HL-60 (cell line): ENCODE measurements around the gene NPAS4.

Experiments used
- DNase-seq, 2 experiments: peaks; one replicate each; pipeline ENCODE4 v3.0.0-alpha.2; 2010 to 2020; ENCODE audit warnings: low read depth in 1 of 2, low spot score in 1 of 2
- H3K27ac ChIP-seq: fragments of 250-450 bp; sonication (Bioruptor Pico); replicated peaks from 2 replicates; pipeline ENCODE4 v1.5.1; 2020; ENCODE audit warnings: mild to moderate bottlenecking, moderate library complexity
- H3K27me3 ChIP-seq: fragments of 250-450 bp; sonication (Bioruptor Pico); 2 replicates; pipeline ENCODE4 v1.5.1; 2021; ENCODE audit warnings: mild to moderate bottlenecking, moderate library complexity; ENCODE audit not compliant: insufficient read depth, poor library complexity, severe bottlenecking
- H3K4me3 ChIP-seq: replicated peaks from 2 replicates; pipeline ENCODE4 v1.5.1; 2011; ENCODE audit warnings: mild to moderate bottlenecking, control low read depth, low read length; ENCODE audit not compliant: insufficient read depth
- GABPA ChIP-seq: IDR thresholded peaks from 2 replicates; pipeline ENCODE4 v1.6.1; 2012; ENCODE audit warnings: low read depth
- POLR2AphosphoS5 ChIP-seq: IDR thresholded peaks from 2 replicates; pipeline ENCODE4 v1.6.1; 2012; ENCODE audit warnings: low read depth
- SPI1 ChIP-seq: IDR thresholded peaks from 2 replicates; pipeline ENCODE4 v1.6.1; 2012; ENCODE audit warnings: low read depth, mild to moderate bottlenecking, borderline replicate concordance
- TF ChIP-seq, protein P1 (sequence below): IDR thresholded peaks from one replicate; pipeline ENCODE4 v1.5.1; 2011; ENCODE audit warnings: low read length, control low read depth, inconsistent platforms; ENCODE audit not compliant: insufficient read depth
- TF ChIP-seq, protein P2 (sequence below): IDR thresholded peaks from 2 replicates; pipeline ENCODE4 v1.6.1; 2012; ENCODE audit warnings: low read depth; ENCODE audit not compliant: insufficient replicate concordance

The NPAS4 gene

DNA sequence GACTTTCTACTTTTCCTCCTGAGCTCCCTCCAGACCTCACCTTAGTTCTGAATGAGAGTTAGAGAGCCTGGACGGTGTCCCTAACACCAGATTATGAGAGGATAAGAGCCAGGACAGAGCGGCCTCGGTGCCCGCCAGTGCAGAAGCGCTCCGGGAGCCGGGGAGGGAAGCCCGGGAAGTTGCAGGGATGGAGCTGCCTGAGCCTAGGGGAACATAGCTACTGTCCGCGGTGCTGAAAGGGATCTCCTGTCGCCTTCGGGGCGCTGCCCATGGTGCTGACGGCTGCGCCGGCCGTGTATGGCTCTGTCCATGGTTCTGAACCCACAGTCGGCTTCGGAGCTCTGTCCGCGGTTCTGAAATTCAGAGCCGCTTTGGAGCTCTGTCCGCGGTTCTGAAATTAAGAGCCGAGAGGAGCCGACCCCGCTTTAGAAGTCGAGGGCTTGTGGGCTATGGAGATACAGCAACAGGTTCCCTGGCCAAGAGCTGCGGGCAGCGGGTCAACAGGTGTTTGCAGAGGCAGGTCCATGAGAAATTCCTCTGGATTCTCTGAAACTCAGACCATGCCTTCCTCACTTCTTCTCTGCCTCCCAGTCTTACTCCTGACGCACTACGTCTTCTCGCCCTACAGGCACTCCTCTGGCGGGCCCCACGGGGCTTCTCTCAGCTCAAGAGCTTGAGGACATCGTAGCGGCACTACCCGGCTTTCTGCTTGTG lies 814 bp downstream of the NPAS4 start:
- TF ChIP-seq GABPA (peak; percentile 35; the same call in 1 of the 2 replicates), POLR2AphosphoS5 (peak; percentile 81), SPI1 (peak; percentile 25; the same call in 1 of the 2 replicates)
- TF ChIP-seq, protein P1, sequence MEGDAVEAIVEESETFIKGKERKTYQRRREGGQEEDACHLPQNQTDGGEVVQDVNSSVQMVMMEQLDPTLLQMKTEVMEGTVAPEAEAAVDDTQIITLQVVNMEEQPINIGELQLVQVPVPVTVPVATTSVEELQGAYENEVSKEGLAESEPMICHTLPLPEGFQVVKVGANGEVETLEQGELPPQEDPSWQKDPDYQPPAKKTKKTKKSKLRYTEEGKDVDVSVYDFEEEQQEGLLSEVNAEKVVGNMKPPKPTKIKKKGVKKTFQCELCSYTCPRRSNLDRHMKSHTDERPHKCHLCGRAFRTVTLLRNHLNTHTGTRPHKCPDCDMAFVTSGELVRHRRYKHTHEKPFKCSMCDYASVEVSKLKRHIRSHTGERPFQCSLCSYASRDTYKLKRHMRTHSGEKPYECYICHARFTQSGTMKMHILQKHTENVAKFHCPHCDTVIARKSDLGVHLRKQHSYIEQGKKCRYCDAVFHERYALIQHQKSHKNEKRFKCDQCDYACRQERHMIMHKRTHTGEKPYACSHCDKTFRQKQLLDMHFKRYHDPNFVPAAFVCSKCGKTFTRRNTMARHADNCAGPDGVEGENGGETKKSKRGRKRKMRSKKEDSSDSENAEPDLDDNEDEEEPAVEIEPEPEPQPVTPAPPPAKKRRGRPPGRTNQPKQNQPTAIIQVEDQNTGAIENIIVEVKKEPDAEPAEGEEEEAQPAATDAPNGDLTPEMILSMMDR = no peak
- TF ChIP-seq, protein P2, sequence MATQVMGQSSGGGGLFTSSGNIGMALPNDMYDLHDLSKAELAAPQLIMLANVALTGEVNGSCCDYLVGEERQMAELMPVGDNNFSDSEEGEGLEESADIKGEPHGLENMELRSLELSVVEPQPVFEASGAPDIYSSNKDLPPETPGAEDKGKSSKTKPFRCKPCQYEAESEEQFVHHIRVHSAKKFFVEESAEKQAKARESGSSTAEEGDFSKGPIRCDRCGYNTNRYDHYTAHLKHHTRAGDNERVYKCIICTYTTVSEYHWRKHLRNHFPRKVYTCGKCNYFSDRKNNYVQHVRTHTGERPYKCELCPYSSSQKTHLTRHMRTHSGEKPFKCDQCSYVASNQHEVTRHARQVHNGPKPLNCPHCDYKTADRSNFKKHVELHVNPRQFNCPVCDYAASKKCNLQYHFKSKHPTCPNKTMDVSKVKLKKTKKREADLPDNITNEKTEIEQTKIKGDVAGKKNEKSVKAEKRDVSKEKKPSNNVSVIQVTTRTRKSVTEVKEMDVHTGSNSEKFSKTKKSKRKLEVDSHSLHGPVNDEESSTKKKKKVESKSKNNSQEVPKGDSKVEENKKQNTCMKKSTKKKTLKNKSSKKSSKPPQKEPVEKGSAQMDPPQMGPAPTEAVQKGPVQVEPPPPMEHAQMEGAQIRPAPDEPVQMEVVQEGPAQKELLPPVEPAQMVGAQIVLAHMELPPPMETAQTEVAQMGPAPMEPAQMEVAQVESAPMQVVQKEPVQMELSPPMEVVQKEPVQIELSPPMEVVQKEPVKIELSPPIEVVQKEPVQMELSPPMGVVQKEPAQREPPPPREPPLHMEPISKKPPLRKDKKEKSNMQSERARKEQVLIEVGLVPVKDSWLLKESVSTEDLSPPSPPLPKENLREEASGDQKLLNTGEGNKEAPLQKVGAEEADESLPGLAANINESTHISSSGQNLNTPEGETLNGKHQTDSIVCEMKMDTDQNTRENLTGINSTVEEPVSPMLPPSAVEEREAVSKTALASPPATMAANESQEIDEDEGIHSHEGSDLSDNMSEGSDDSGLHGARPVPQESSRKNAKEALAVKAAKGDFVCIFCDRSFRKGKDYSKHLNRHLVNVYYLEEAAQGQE = peak; percentile 99
- Histone ChIP-seq H3K4me3 (no peak overlapping the region), H3K27ac (no peak overlapping the region), H3K27me3 (no peaks in the 10 kb centered on the region)
- DNase-seq = peak; percentile 73 to 74

DNA sequence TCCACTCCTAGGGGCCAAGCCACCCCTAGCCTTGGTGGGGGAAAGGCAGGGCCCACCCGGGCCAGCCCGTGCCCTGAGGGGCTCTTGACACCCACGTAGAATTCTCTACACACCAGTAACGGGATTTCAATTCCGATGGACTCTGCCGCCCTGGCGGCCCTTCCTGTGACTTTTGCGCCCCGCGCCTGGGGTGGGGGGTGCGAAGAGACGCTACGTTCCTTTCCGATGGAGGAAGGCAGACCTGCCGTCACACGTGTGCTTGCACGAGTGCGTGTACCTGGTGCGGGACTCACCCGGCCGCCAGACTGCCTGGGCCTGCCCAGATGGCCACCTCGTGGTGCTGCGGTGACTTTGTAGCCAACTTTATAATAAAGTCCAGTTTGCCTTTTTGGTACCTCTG lies 5.5 kb downstream of the NPAS4 start:
- no peak for DNase-seq
- H3K4me3 ChIP-seq = no peak overlapping the region
- TF ChIP-seq GABPA (no peak), SPI1 (no peak), POLR2AphosphoS5 (no peak)
- TF ChIP-seq, protein P1 = no peak
- TF ChIP-seq, protein P2 = no peak

DNA sequence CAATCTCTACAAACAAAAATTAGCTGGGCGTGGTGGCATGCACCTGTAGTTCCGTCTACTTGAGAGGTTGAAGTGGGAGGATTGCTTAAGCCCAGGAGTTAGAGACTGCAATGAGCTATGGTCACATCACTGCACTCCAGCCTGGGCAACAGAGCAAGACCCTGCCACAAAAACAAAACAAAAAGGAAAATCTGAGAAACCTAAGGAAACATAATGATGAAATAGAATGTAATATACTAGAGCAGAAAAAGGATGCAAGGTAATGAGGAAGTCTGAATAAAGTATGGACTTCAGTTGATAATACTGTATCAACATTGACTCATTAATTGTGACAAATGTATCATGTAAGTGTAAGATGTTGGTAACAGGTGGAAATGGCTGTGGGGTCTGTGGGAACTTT lies 8.1 kb downstream of the NPAS4 start:
- TF ChIP-seq, protein P1 = no peak
- TF ChIP-seq SPI1 (no peak), GABPA (no peak), POLR2AphosphoS5 (no peak)
- TF ChIP-seq, protein P2 = no peak
- DNase-seq = no peak
- Histone ChIP-seq H3K27ac (no peak overlapping the region), H3K27me3 (no peaks in the 10 kb centered on the region), H3K4me3 (no peak overlapping the region)

More for the DNA sequence above, 5.5 kb downstream of the NPAS4 start:
- no peaks in the 10 kb centered on the region for H3K27me3 ChIP-seq
- H3K27ac ChIP-seq = no peak overlapping the region
